Endothelial cell of umbilical vein (primary cell): Measurements from ENCODE around the gene GNA12. TPM values are rescaled to one million over a fixed set of nuclear protein-coding genes. Genes with fewer than 3 reads are reported as not detected.
"Not testable (repeated sequence)": the region's sequence is repeated elsewhere in the genome, so short reads cannot be mapped to it uniquely, and the experiment has no call there.

ENCODE experiments used
- BruUV-seq: library from RNA; stranded (reverse); fragments of 400-500 nt; replicated peaks from 2 replicates; lab custom pipeline; 2021; lab: Mats Ljungman, UMichigan
- CTCF ChIA-PET: fragments of 300-600, 350-600 bp; sonication (Branson Sonifier 250); formaldehyde crosslinking; loops from one replicate; lab custom pipeline; 2021; ENCODE audit warnings: antibody characterized with exemption, inconsistent platforms; lab: Charles Lee
- POLR2A ChIA-PET: fragments of 300-600, 350-600 bp; sonication (Branson Sonifier 250); formaldehyde crosslinking; loops from one replicate; lab custom pipeline; 2021; ENCODE audit warnings: antibody characterized with exemption, inconsistent platforms; lab: Charles Lee
- DNase-seq: peaks from one replicate; pipeline ENCODE4 v3.0.0-alpha.2; 2011; ENCODE audit warnings: low read depth, low spot score
- FAIRE-seq: peaks from 2 replicates; lab custom pipeline; 2011; peaks lifted over from hg19 to GRCh38; lab: Jason Lieb, UNC
- H2AFZ ChIP-seq: 2 replicates; pipeline ENCODE4 v1.6.0; 2012; ENCODE audit warnings: low read depth, low read length, control low read depth, inconsistent platforms
- H3K27ac ChIP-seq: 2 replicates; pipeline ENCODE4 v1.5.1; 2011; ENCODE audit warnings: low read depth, mild to moderate bottlenecking, control low read depth, low read length, moderate library complexity; ENCODE audit not compliant: insufficient read depth
- H3K27me3 ChIP-seq, 2 experiments: 2 replicates each; pipeline versions ENCODE4 v1.6.0 to v1.6.1; 2011; ENCODE audit warnings: low read length in 2 of 2, mixed read lengths in 1 of 2; ENCODE audit not compliant: control insufficient read depth in 2 of 2, insufficient read depth in 2 of 2
- H3K36me3 ChIP-seq, 2 experiments: 2 replicates in 1 of 2; 3 replicates in 1 of 2; pipeline ENCODE4 v1.5.1; 2011; ENCODE audit warnings: low read length in 2 of 2, mild to moderate bottlenecking in 1 of 2, moderate library complexity in 1 of 2; ENCODE audit not compliant: control insufficient read depth in 2 of 2, insufficient read depth in 2 of 2; ENCODE audit errors: extremely low read depth in 1 of 2
- H3K4me1 ChIP-seq: 3 replicates; pipeline ENCODE4 v1.5.1; 2011; ENCODE audit warnings: mild to moderate bottlenecking, low read length; ENCODE audit not compliant: control insufficient read depth, insufficient read depth; ENCODE audit errors: extremely low read depth
- H3K4me2 ChIP-seq: 2 replicates; pipeline ENCODE4 v1.6.1; 2011; ENCODE audit warnings: low read length, control low read depth, mixed read lengths; ENCODE audit not compliant: insufficient read depth
- H3K4me3 ChIP-seq, 3 experiments: fragments of 200-600 bp in 1 of 3; sonication (generic), shearing (Covaris generic) in 1 of 3; replicated peaks in 1 of 3; 2 replicates each; pipeline ENCODE4 v1.5.1; 2011 to 2016; ENCODE audit warnings: control low read depth in 3 of 3, low read length in 3 of 3, mild to moderate bottlenecking in 2 of 3, inconsistent platforms in 1 of 3, low read depth in 1 of 3, moderate library complexity in 1 of 3; ENCODE audit not compliant: insufficient read depth in 1 of 3
- H3K79me2 ChIP-seq: 2 replicates; pipeline ENCODE4 v1.6.0; 2012; ENCODE audit warnings: low read length, inconsistent platforms; ENCODE audit not compliant: control insufficient read depth, insufficient read depth
- H3K9ac ChIP-seq: replicated peaks from 2 replicates; pipeline ENCODE3; 2011; ENCODE audit warnings: low read length, control low read depth; ENCODE audit not compliant: insufficient read depth; ENCODE audit errors: extremely low read depth
- H3K9me1 ChIP-seq: replicated peaks from 3 replicates; pipeline ENCODE4 v1.6.0; 2011; ENCODE audit warnings: mild to moderate bottlenecking, low read length; ENCODE audit not compliant: control insufficient read depth, insufficient read depth; ENCODE audit errors: extremely low read depth
- H3K9me3 ChIP-seq: replicated peaks from 2 replicates; pipeline ENCODE4 v1.5.1; 2012; ENCODE audit warnings: low read length, inconsistent platforms; ENCODE audit not compliant: control insufficient read depth, insufficient read depth
- H4K20me1 ChIP-seq: replicated peaks from 2 replicates; pipeline ENCODE3; 2011; ENCODE audit warnings: mild to moderate bottlenecking, low read length; ENCODE audit not compliant: control insufficient read depth, insufficient read depth; ENCODE audit errors: extremely low read depth
- CTCF ChIP-seq, 2 donors: IDR thresholded peaks; 1 replicate in 1 of 2; 2 replicates in 1 of 2; pipeline ENCODE4 v1.5.1; 2011; ENCODE audit warnings: low read length in 2 of 2, mild to moderate bottlenecking in 2 of 2, moderate library complexity in 2 of 2, control low read depth in 1 of 2, inconsistent platforms in 1 of 2, low read depth in 1 of 2; ENCODE audit not compliant: insufficient read depth in 1 of 2; ENCODE audit errors: extremely low read depth in 1 of 2
- EZH2 ChIP-seq: IDR thresholded peaks from 2 replicates; pipeline ENCODE4 v1.6.1; 2012; ENCODE audit warnings: borderline replicate concordance, low read depth, mild to moderate bottlenecking, moderate library complexity, low read length, inconsistent platforms; ENCODE audit not compliant: severe bottlenecking
- FOS ChIP-seq: IDR thresholded peaks from 2 replicates; pipeline ENCODE4 v1.6.1; 2011; ENCODE audit warnings: mild to moderate bottlenecking, low read length, moderate library complexity, borderline replicate concordance; ENCODE audit not compliant: insufficient read depth
- GATA2 ChIP-seq: IDR thresholded peaks from 2 replicates; pipeline ENCODE4 v1.7.0; 2011; ENCODE audit warnings: low read depth, mild to moderate bottlenecking, moderate library complexity, mixed read lengths, low read length; ENCODE audit not compliant: insufficient read length, insufficient read depth
- JUN ChIP-seq: IDR thresholded peaks from 2 replicates; pipeline ENCODE4 v1.6.1; 2011; ENCODE audit warnings: borderline replicate concordance, low read depth; ENCODE audit not compliant: insufficient read length, insufficient read depth
- MAX ChIP-seq: IDR thresholded peaks from 2 replicates; pipeline ENCODE4 v1.6.1; 2011; ENCODE audit not compliant: insufficient read depth, insufficient read length
- MYC ChIP-seq: IDR thresholded peaks from one replicate; pipeline ENCODE4 v1.6.1; 2011; ENCODE audit warnings: mild to moderate bottlenecking, low read depth, low read length
- POLR2A ChIP-seq: IDR thresholded peaks from 2 replicates; pipeline ENCODE4 v1.6.1; 2012; ENCODE audit warnings: low read depth, mild to moderate bottlenecking, control low read depth, low read length
- POLR2AphosphoS5 ChIP-seq: IDR thresholded peaks from 2 replicates; pipeline ENCODE4 v1.6.1; 2012; ENCODE audit warnings: low read depth, mild to moderate bottlenecking, control low read depth, low read length, moderate library complexity; ENCODE audit not compliant: insufficient read depth
- dilution Hi-C: fragments of 300-500 bp; cut with MboI; formaldehyde crosslinking; loops from one replicate; pipeline ENCODE4 v1.15.0; 2019; ENCODE audit warnings: low sequenced_read_pairs; ENCODE audit not compliant: extremely low pct_ligation_motif_present
- intact Hi-C: fragments of 100-400 bp; cut with micrococcal nuclease; formaldehyde crosslinking; loops from one replicate; pipeline ENCODE4 v1.10.0; 2022
- polyA plus RNA-seq, 4 experiments: library from polyadenylated mRNA; depleted of rRNA in 3 of 4; stranded (reverse) in 3 of 4; unstranded in 1 of 4; fragments of >200 nt; gene quantifications; 2 replicates each; pipeline versions ENCODE4 v1.2.1 to v1.2.3, GENCODE V29; 2011 to 2012; ENCODE audit warnings: missing spikeins in 1 of 4
- total RNA-seq: library from RNA; stranded (reverse); gene quantifications from 2 replicates; pipeline ENCODE4 v1.2.3, GENCODE V29; 2021

GNA12 gene
- total and polyA plus RNA-seq, 2 donors (not counting 3 experiments of a cell fraction or from before 2014, with no cell fraction given) = 63.0 to 75.1 TPM

GRCh38 chr7:2737771-2738540 is 106.2 kb downstream of the GNA12 start:
- Histone ChIP-seq H3K4me3 (no peak overlapping the region), H3K27me3 (no peaks in the 10 kb centered on the region), H3K9ac (no peak overlapping the region), H3K79me2 (peaks cover 2% of the 10 kb centered on the region), H3K9me1 (no peaks in the 10 kb centered on the region), H3K4me2 (no peak overlapping the region), H3K4me1 (peaks cover 27% of the 10 kb centered on the region), H4K20me1 (no peaks in the 10 kb centered on the region), H3K36me3 (no peaks in the 10 kb centered on the region), H3K9me3 (no peaks in the 10 kb centered on the region), H2AFZ (no peak overlapping the region), H3K27ac (no peak overlapping the region)
- ChIA-PET CTCF (interaction anchor here (0.6 to 1.3 kb wide), 3 partner anchors 20 to 1314 kb away, joined by 3 to 4 read pairs (median 3); no protein-coding TSS in a partner anchor), POLR2A (no interaction called here)
- no TSS peak for BruUV-seq
- intact Hi-C loops = no loop called here
- dilution Hi-C loops = no loop called here
- no peak for FAIRE-seq
- no peak for TF ChIP-seq JUN
- TF ChIP-seq FOS = no peak
- no peak for TF ChIP-seq MYC
- TF ChIP-seq POLR2A = no peak
- no peak for TF ChIP-seq EZH2
- no peak for TF ChIP-seq CTCF (IDR thresholded peaks at IDR 0.05; ENCODE audit: extremely low read depth in 1 of 2, insufficient read depth in 1 of 2, low read depth in 1 of 2, low read length in 2 of 2)
- no peak for TF ChIP-seq GATA2
- no peak for TF ChIP-seq MAX
- no peak for TF ChIP-seq POLR2AphosphoS5
- DNase-seq = no peak

- CTCF ChIA-PET = interaction anchor here (1.0 to 1.3 kb wide), 2 partner anchors 21 to 27 kb away, joined by 3 read pairs; no protein-coding TSS in a partner anchor
- H4K20me1 ChIP-seq, intact Hi-C loops, H3K79me2 ChIP-seq, H3K9ac ChIP-seq, H3K9me3 ChIP-seq, FAIRE-seq, DNase-seq, H3K36me3 ChIP-seq, H3K4me2 ChIP-seq, H3K4me3 ChIP-seq, H3K27ac ChIP-seq, dilution Hi-C loops, H2AFZ ChIP-seq, POLR2A ChIA-PET, H3K27me3 ChIP-seq, BruUV-seq, H3K9me1 ChIP-seq: not testable (repeated sequence)
- peaks cover 33% of the 10 kb centered on the region for H3K4me1 ChIP-seq
Measured at GRCh38 chr7:2737005-2737743, 106.9 kb downstream of the GNA12 start.
